HUES64 (cell line): ENCODE results near the gene UGT1A8.

Experiments used
- H3K27ac ChIP-seq: 2 replicates; pipeline ENCODE4 v1.7.0; 2013; ENCODE audit warnings: low read depth, low read length, inconsistent platforms
- H3K27me3 ChIP-seq: 2 replicates; pipeline ENCODE4 v1.6.1; 2013; ENCODE audit warnings: mild to moderate bottlenecking, low read length; ENCODE audit not compliant: insufficient read depth
- H3K36me3 ChIP-seq: 2 replicates; pipeline ENCODE4 v1.6.1; 2013; ENCODE audit warnings: mild to moderate bottlenecking, low read length; ENCODE audit not compliant: insufficient read depth
- H3K4me1 ChIP-seq: 2 replicates; pipeline ENCODE4 v1.6.1; 2013; ENCODE audit warnings: mild to moderate bottlenecking, low read length, moderate library complexity; ENCODE audit not compliant: insufficient read depth
- H3K4me3 ChIP-seq: 2 replicates; pipeline ENCODE4 v1.5.1; 2013; ENCODE audit warnings: mild to moderate bottlenecking, low read length, moderate library complexity
- H3K9ac ChIP-seq: 2 replicates; pipeline ENCODE4 v1.6.1; 2013; ENCODE audit warnings: mild to moderate bottlenecking, low read depth, low read length
- H3K9me3 ChIP-seq: 2 replicates; pipeline ENCODE4 v1.6.1; 2013; ENCODE audit warnings: low read depth, low read length; ENCODE audit not compliant: insufficient read depth
- WGBS: fragments of 150-250, 120-280 bp; methylation state at CpG from one replicate; pipeline ENCODE4 v1.1.7; 2013; ENCODE audit warnings: missing lambda C conversion rate; 5-methylcytosine and 5-hydroxymethylcytosine counted together

The UGT1A8 gene

DNA sequence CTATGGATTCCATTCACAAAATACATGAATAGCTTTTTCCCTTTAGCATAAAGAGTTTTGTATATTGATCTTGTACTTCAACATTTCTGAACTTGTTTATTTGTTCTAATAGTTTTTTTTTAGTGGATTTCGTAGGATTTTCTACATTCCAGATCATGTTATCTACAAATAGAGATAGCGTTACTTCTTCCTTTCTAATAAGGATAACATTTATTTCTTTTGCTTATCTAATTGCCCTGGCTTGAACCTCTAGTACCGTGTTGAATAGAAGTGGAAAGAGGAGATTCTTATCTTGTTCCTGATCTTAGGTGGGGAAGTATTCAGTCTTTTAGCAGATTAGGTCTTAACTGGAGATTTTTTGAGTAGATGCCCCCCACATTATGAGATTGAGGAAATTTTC, 84.8 kb downstream of the UGT1A8 start:
- 89% methylated on average over 1 of the region's 3 CpGs for WGBS
- Histone ChIP-seq H3K9me3 (no peaks in the 10 kb centered on the region), H3K4me1 (peaks cover 7% of the 10 kb centered on the region; the same call in 1 of the 2 replicates), H3K36me3 (no peaks in the 10 kb centered on the region), H3K9ac (no peak overlapping the region), H3K4me3 (no peak overlapping the region), H3K27me3 (no peaks in the 10 kb centered on the region), H3K27ac (no peak overlapping the region)

DNA sequence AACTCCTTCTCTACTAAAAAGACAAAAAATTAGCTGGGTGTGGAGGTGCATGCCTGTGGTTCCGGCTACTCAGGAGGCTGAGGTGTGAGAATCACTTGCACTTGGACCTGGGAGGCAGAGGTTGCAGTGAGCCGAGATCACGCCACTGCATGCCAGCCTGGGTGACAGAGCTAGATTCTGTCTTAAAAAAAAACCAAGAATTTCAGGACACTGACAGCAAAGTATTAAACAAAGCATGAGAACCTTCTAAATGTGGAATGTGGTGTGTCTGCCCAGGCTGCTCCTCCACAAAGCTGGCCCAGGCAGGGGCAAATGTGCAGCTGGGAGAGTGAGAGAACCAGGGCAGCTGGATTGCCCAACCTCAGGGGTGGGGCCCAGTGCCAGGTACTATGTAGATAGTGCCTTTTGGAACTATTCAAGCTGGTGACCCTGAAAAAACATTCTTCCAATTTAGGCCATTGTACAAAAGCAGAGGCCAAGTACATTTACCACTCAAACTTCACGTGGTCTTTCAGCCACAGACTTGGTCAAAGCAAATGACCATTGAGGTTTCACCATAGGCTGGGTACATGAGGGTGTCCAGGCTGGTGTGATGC, 88.6 kb downstream of the UGT1A8 start:
- WGBS: 72% methylated on average over 4 of the region's 4 CpGs
- Histone ChIP-seq H3K36me3 (no peaks in the 10 kb centered on the region), H3K4me3 (no peak overlapping the region), H3K27me3 (no peaks in the 10 kb centered on the region), H3K9ac (no peak overlapping the region), H3K9me3 (no peaks in the 10 kb centered on the region), H3K27ac (no peak overlapping the region), H3K4me1 (no peaks in the 10 kb centered on the region)

DNA sequence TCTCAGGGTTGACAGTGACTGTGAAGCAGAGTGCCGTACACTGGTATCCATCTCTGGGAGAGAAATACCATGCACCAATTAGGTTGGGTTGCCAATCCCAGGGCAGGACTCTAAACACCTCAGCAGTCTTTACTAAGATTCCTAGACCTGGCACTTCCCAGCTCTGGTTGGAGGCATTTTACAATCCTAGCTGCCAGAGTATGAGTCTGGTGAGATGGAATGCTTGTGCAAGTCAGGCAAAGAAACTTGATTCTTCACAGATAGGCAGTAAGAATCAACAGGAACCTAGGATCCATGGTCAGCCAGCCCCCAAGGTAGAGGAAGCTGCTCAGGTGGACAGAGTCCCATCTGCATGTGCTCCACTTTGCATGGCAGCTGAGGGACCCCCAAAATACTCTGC, 89.3 kb downstream of the UGT1A8 start:
- Histone ChIP-seq H3K4me3 (no peak overlapping the region), H3K9me3 (no peaks in the 10 kb centered on the region), H3K36me3 (no peaks in the 10 kb centered on the region), H3K27ac (no peak overlapping the region), H3K27me3 (no peaks in the 10 kb centered on the region), H3K9ac (no peak overlapping the region), H3K4me1 (no peaks in the 10 kb centered on the region)
- 64% methylated on average over 1 of the region's 1 CpG for WGBS

DNA sequence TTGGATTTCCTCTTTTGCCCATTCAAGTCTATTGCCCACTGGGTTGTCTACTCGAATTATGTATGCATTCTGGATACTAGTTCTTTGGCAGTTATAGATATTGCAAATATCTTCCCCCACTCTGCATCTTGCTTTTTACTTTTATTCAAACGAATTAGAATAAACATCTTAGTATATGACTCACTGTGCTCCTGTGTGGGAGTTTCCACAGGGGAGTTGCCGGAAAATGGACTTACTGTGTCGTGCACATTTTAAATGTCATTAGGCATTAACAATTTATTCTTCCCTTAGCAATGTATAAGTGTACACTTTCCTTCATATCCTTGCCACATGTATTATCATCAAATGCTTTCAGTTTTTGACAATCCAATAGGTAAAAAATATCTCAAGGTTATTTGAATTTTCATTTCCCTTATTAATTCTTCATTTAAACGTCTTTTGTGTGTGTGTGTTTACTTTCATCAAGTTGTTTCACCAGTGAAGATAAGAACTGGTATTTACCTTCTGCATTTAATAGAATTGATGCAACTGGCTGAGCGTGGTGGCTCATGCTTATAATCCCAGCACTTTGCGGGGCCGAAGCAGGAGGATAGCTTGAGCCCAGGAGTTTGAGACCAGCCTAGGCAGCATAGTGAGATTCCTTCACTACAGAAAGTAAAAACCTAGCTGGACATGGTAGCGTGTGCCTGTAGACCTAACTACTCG, 90.7 kb downstream of the UGT1A8 start:
- H3K4me3 ChIP-seq: no peak overlapping the region
- H3K36me3 ChIP-seq: no peaks in the 10 kb centered on the region
- no peaks in the 10 kb centered on the region for H3K27me3 ChIP-seq
- H3K27ac ChIP-seq: no peak overlapping the region
- H3K9me3 ChIP-seq: no peaks in the 10 kb centered on the region
- H3K4me1 ChIP-seq: no peaks in the 10 kb centered on the region
- no peak overlapping the region for H3K9ac ChIP-seq
- 95% methylated on average over 8 of the region's 10 CpGs for WGBS

DNA sequence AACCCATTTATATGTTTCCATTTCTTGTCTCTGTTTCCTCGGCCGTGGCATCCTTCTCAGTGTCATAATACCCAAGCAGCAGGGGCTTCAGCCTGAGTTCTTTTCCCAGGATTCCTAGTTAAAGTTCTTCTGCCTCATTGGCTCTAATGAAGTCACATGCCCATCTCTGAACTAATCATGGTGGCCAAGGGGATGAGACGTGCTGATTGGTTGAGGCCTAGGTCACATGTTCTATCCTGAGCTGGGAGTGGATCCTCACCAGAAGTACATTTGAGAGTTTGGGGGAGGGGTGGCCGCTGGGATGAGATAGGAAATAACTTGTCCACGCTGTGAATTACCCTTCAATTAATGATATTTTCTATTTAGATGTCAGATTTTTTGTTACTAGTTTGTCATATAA, 91.5 kb downstream of the UGT1A8 start:
- Histone ChIP-seq H3K4me3 (no peak overlapping the region), H3K4me1 (no peaks in the 10 kb centered on the region), H3K27ac (no peak overlapping the region), H3K9ac (no peak overlapping the region), H3K36me3 (no peaks in the 10 kb centered on the region), H3K27me3 (no peaks in the 10 kb centered on the region), H3K9me3 (no peaks in the 10 kb centered on the region)
- WGBS: 96% methylated on average over 4 of the region's 5 CpGs

DNA sequence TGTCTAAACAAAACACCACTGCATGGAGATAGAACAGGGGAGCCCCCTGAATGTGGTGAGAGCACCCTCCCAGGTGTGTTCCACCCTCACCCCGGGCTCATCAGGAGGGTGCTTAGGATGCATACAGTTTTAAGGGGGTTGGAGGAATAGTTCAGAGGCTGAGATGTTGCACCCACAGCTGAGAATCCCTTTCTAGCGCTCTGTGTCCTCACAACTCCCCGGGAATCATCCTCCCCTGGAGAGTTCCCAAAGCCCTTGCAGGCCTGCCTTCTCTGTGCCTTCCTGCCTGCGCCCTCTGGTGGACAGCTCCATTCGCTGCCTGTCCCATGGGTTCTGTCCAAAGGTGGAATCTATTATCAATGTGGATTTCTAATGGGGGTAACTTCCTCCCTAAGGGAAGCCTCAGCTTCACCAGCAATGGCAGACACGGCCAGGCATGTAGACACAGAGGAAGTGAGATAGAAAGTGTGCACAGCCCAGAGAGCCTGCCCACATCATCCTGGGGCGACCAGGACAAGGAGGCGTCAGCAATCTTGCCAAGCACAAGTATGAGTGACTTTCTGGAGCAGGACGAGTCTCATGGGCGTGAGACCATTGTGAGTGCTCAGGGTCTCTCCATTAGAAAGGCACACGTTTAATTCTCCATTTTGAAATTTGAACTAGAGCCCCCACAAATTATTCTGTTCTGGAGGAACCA, 94.0 kb downstream of the UGT1A8 start:
- WGBS: 51% methylated on average over 11 of the region's 11 CpGs
- H3K4me3 ChIP-seq: no peak overlapping the region
- H3K9me3 ChIP-seq: no peaks in the 10 kb centered on the region
- H3K4me1 ChIP-seq: no peaks in the 10 kb centered on the region
- no peaks in the 10 kb centered on the region for H3K27me3 ChIP-seq
- no peak overlapping the region for H3K27ac ChIP-seq
- no peak overlapping the region for H3K9ac ChIP-seq
- H3K36me3 ChIP-seq: no peaks in the 10 kb centered on the region

DNA sequence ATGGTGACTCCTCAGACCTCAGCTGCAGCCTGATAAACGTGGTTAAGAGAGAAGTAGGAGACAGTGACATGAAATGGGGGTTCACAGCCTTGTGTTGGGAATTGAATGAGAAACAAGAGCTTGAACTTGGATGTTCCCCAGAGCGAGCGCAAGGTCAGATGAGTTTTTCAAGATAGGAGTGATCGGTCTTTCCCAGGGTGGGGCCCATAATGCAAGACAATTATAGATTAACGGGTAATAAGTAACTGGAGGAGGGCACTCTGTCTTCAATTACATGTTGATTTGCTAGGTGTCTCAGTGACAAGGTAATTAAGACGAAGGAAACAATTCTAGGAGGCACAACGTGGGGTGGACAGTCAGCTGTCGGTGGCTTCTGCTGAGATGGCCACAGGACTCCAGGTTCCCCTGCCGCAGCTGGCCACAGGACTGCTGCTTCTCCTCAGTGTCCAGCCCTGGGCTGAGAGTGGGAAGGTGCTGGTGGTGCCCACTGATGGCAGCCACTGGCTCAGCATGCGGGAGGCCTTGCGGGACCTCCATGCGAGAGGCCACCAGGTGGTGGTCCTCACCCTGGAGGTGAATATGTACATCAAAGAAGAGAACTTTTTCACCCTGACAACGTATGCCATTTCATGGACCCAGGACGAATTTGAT, 95.3 kb downstream of the UGT1A8 start, which contains the start of gene UGT1A5:
Gene UGT1A5, plus strand, starts transcription at position 297 of the 651 bp plus-strand sequence. Its CDS starts 85 bp downstream, at position 382.
- Histone ChIP-seq H3K9ac (no peak within 1 kb of the TSS), H3K27me3 (no peaks in the 10 kb centered on the region), H3K36me3 (no peaks in the 10 kb centered on the region), H3K4me3 (no peak within 1 kb of the TSS), H3K9me3 (no peaks in the 10 kb centered on the region), H3K4me1 (no peaks in the 10 kb centered on the region), H3K27ac (no peak within 1 kb of the TSS)
- 92% methylated on average over 14 of the region's 14 CpGs for WGBS

DNA sequence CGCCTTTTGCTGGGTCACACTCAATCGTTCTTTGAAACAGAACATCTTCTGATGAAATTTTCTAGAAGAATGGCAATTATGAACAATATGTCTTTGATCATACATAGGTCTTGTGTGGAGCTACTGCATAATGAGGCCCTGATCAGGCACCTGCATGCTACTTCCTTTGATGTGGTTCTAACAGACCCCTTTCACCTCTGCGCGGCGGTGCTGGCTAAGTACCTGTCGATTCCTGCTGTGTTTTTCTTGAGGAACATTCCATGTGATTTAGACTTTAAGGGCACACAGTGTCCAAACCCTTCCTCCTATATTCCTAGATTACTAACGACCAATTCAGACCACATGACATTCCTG, 95.8 kb downstream of the UGT1A8 start:
- 92% methylated on average over 7 of the region's 7 CpGs for WGBS
- Histone ChIP-seq H3K9ac (no peak overlapping the region), H3K27ac (no peak overlapping the region), H3K36me3 (no peaks in the 10 kb centered on the region), H3K9me3 (no peaks in the 10 kb centered on the region), H3K27me3 (no peaks in the 10 kb centered on the region), H3K4me1 (no peaks in the 10 kb centered on the region), H3K4me3 (no peak overlapping the region)

DNA sequence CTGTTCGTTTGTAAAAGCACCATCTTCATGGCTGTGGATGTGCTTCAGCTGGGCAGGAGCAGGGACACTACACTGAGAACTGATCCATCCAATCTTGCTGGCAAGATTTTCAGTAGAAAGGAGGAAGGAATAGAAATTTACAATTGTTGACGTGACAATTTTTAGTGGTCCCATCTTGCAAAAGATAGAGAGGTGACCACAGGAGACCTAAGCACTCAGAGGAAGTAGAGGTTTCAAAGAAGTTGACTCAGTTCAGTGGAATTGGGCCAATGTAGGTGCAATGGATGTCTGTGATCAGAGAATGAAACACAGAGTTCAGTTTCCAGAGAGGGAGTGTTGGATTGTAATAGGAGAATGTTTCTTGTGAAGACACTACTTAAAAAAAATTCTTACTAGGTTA, 96.7 kb downstream of the UGT1A8 start:
- H3K27ac ChIP-seq: no peak overlapping the region
- no peaks in the 10 kb centered on the region for H3K27me3 ChIP-seq
- H3K36me3 ChIP-seq: no peaks in the 10 kb centered on the region
- no peak overlapping the region for H3K4me3 ChIP-seq
- H3K9me3 ChIP-seq: no peaks in the 10 kb centered on the region
- H3K4me1 ChIP-seq: no peaks in the 10 kb centered on the region
- 91% methylated on average over 2 of the region's 2 CpGs for WGBS
- no peak overlapping the region for H3K9ac ChIP-seq

DNA sequence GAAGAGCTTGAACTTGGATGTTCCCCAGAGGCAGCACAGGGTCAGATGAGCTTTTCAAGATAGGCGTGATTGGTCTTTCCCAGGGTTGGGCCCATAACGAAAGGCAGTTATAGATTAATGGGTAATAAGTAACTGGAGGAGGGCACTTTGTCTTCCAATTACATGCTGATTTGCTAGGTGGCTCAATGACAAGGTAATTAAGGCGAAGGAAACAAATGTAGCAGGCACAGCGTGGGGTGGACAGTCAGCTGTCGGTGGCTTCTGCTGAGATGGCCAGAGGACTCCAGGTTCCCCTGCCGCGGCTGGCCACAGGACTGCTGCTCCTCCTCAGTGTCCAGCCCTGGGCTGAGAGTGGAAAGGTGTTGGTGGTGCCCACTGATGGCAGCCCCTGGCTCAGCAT, 101.1 kb downstream of the UGT1A8 start, which contains the start of gene UGT1A4:
Gene UGT1A4, plus strand, starts transcription at position 185 of the 400 bp plus-strand sequence. Its CDS starts 85 bp downstream, at position 270.
- H3K36me3 ChIP-seq: no peaks in the 10 kb centered on the region
- no peak within 1 kb of the TSS for H3K9ac ChIP-seq
- no peaks in the 10 kb centered on the region for H3K27me3 ChIP-seq
- H3K27ac ChIP-seq: no peak within 1 kb of the TSS
- no peak within 1 kb of the TSS for H3K4me3 ChIP-seq
- no peaks in the 10 kb centered on the region for H3K4me1 ChIP-seq
- 91% methylated on average over 7 of the region's 7 CpGs for WGBS
- no peaks in the 10 kb centered on the region for H3K9me3 ChIP-seq

DNA sequence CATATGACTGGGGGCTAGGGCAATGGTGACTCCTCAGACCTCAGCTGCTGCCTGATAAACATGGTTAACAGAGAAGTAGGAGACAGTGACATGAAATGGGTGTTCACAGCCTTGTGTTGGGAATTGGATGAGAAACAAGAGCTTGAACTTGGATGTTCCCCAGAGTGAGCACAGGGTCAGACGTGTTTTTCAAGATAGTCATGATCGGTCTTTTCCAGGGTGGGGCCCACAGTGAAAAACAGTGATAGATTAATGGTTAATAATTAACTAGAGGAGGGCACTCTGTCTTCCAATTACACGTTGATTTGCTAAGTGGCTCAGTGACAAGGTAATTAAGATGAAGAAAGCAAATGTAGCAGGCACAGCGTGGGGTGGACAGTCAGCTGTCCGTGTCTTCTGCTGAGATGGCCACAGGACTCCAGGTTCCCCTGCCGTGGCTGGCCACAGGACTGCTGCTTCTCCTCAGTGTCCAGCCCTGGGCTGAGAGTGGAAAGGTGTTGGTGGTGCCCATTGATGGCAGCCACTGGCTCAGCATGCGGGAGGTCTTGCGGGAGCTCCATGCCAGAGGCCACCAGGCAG, 111.4 kb downstream of the UGT1A8 start, which contains the start of gene UGT1A3:
Gene UGT1A3, plus strand, starts transcription at position 320 of the 579 bp plus-strand sequence. Its CDS starts 85 bp downstream, at position 405.
- no peak within 1 kb of the TSS for H3K27ac ChIP-seq
- no peaks in the 10 kb centered on the region for H3K36me3 ChIP-seq
- H3K4me3 ChIP-seq: no peak within 1 kb of the TSS
- H3K9ac ChIP-seq: no peak within 1 kb of the TSS
- H3K9me3 ChIP-seq: no peaks in the 10 kb centered on the region
- H3K27me3 ChIP-seq: no peaks in the 10 kb centered on the region
- H3K4me1 ChIP-seq: no peaks in the 10 kb centered on the region
- WGBS: 91% methylated on average over 8 of the region's 8 CpGs
